GM21367 (cell line): Measurements from ENCODE around the gene GRIK4.
"Not testable (repeated sequence)": the region's sequence is repeated elsewhere in the genome, so short reads cannot be mapped to it uniquely, and the experiment has no call there.

Experiments
- ATAC-seq: cut with Tn5 transposase; IDR thresholded peaks from one replicate; pipeline ENCODE4 v1.9.1; 2021; ENCODE audit not compliant: unreplicated experiment

Gene GRIK4

DNA sequence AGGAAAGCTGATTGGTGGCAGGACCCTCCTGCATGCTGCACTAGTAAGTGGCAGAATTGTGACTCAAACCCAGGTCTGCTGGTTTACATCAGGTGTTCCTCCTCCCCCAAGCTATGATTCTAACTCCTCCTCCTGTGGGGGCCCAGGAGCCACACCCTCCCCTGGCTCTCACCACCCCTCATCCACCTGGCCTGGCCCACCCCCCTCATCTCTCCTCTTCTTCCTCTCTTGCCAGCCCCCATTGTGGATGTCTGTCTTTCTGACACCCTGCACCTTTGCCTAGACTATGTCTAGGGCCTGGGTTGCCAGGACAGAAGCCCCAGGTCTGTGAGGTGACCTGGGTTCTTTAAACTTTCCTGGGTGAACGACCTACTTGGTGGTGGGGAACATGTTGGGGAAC is 59.9 kb downstream of the GRIK4 start:
- no peak for ATAC-seq

DNA sequence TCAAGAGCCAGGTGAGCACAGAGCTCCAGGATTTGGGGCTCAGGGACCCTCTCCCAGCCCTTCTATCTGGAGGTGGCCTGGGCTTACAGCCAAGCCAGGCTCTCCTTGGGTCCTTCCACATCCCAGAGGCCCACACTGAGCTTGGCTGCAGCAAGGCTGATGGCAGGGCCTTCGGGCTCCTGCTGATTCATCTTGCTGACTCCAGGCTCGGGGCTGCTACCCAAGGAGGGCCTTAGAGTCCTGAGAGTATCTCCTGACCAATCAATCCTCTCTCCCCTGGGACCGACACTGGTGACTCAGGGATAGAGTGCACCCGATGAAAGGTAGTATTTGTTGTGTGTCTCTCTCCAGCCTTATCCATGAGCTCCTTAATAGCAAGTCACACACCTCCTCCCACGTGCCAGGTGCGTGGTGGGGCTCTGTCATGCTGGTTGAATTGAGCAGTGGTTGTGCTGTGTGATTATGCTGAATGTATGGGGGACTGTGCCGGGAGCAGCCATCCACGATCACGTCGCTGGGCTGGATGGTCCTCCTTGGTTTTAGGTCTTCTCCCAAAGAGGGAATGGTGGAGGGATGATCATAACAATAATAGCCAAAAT is 62.3 kb downstream of the GRIK4 start:
- ATAC-seq: no peak

DNA sequence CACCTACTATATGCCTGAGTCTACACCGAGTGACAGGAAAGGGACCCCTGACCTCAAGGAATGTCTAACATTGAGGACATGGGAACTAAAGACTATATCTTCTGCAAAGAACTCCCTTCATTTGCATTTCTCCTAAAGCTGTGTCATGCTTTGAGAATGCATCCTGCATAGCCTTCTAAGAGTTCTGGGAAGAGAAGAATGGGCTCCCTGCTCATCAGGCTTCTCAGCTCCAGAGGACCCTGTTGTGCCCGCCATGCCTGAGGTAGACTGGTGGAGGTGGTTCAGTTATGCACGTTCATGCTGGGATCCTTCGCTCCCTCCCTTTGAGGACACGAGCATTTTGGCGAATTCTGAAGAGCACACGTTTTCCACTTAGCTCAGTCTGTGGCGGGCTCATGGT is 63.3 kb downstream of the GRIK4 start:
- ATAC-seq: no peak

DNA sequence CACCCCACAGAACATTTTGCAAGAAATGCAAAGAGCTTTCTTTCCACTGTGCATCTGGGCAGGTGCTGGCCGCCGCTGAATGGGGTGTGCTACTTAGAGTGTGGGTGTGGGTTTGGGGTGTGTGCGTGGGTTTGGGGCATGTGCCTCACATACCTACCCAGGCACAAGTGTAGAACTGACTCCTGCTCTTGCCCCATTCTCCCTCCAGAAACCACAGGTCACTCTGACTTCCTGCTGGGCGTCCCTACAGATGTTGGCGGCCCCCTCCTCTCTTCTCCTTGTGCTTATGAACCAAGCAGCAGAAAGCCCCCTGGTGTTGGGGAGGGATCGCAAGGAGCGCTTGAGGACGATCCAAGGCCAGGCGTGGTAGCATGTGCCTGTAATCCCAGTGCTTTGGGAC is 63.9 kb downstream of the GRIK4 start:
- ATAC-seq: no peak

DNA sequence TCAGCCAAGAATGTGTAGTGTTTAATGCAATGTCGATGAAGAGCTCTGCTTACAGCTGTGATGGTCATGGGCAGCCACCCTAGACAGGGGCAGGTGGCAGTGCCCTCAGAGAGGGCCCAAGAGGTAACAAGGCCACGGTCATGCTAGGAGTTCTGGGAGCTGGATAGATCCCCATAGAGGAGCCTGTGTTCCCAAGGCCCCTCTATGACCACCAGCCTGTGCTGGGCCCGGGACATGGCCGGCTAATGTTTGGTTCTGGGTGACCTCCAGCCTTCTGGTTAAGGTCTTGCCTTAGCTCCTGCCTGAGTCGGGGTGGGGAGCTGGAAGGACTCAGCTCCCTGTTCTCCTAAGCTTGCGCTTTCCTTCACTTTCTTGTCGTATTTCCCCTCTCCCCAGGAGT is 65.1 kb downstream of the GRIK4 start:
- no peak for ATAC-seq

DNA sequence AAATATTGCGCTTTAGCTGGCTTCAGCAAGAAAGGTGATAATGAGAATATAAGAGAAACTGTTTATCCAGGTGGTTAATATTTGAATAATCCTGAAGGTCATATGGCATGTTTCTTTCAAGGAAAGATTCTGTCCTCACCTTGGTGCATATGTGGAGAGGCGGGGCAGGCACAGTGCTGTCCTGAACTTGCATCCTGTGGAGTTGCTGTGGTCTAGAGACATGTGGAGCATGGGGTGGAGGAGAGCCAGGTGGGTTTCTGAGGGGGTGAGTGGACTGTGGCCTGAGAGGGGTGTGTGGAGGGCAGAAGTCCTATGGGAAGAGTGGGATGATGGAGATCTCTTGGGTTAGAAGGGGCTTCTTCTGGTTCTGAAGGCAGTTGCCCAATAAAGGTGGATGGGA is 65.5 kb downstream of the GRIK4 start:
- no peak for ATAC-seq

DNA sequence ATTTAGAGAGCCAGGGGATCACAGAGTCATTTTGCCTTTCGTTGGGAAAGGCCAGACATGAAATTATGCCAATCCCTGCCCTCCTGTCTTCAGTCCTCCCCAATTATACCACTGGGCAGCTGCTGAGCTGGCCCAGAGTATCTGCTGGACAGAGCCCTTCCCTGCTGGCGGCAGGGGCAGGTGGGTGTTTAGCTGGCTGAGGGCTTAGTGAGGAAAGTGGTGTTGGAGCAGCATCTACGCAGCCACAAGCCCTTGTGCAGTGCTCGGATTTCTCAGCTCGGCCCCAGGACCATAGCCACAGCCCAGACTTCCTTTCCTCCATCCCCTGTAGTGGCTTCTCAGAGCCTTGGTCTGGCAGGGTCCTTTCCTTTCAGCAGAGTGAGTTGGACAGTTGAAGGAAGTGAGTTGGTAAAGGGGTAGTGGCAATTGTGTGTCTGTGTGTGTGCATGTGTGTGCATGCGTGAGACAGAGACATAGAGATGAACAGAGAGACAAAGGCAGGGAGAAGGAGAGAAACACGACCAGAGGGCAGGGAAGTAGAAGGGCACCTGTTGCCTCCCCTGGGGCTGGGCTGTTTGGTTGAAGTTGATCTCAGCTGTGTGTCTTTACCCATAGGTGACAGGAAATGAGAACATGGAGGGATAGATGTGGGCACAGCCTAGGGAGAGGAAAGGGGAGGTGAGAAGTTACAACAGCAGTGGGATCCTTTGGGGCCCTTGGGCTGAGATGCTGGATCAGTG is 66.2 kb downstream of the GRIK4 start:
- ATAC-seq: no peak

DNA sequence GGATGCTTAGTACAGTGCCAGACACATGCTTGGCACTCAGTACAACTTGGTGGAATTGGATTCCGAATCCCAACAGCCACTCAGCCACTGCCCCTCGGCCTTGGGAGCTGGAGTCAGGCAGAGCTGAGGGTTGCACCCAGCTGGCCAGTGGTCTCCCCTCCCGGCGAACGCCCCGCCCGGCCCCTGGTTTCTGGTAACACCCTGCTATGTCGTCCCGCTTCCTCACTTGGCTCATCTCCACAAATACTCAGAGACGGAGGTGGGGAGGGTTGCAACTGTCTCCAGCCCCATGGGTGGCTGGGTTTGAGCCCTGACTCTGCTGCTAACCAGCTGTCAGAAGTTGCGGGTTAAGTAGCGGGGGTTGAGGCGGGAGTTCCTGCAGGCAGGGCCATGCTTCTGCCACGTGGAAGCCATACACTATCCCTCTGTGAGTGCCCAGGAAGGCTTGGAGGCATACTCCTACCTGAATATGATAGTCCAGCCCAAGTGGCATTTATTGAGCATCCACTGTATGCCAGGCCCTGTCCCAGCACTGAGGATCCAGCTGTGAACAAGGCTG is 67.1 kb downstream of the GRIK4 start:
- ATAC-seq: no peak

DNA sequence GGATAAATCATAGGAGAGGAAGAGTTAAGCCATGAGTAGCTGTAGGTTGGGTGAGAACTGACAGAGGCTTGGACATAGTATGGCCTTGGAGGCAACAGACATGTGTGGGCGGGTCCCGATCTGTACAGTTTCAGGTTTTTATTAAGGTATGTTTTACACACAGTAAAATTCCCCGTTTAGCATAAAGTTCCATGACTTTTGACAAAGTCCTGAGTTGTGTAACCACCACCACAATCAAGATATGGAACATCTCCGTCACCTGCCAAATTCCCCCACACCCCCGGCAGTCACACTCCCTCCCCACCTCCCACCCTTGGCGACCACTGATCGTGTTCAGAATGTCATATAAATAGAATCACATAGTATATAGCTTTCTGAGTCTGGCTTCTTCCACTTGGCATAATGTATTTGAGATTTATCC is 68.1 kb downstream of the GRIK4 start:
- no peak for ATAC-seq

DNA sequence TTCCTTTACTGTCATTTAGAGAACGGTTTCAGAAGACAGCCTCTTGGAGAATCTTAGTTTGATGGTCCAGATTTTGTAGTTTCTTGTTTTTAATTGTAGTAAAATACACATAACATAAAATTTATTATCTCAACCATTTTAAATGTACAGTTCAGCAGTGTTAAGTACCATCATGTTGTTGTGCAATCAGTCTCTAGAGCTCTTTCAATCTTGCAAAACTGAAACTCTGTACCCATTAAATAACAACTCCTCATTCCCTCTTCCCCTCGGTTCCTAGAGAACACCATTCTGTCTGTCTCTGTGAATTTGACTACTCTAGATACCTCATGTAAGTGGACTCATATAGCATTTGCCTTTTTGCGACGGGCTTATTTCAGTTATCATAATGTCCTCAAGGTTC is 69.8 kb downstream of the GRIK4 start:
- ATAC-seq: no peak

DNA sequence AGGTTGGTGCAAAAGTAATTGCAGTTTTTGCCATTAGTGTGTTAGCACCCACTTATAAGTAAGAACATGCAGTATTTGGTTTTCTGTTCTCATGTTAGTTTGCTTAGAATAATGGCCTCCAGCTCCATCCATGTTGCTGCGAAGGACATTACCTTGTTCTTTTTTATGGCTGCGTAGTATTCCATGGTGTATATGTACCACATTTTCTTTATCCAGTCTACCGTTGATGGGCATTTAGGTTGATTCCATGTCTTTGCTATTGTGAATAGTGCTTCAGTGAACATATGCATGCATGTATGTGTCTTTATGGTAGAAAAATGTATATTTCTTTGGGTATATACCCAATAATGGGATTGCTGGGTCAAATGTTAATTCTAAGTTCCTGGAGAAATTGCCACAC is 71.0 kb downstream of the GRIK4 start:
- not testable (repeated sequence) for ATAC-seq

DNA sequence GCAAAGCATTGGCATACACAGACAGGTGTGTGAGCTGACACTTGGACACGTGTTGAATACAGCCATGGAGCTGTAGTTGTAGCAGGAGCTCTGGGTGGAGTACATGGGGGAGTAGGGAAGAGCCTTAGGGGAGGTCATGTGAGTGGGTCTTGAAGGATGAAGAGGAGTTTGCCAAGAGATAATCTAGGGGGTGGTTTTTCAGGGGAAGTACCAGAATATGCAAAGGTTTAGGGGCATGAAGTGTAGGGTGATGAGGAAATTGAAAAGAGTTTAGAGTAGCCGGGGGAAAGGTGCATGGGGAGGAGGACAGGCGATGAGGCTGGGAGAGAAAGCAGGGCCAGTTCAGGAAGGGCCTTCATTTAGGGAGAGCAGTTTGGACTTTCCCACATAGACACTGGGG is 74.5 kb downstream of the GRIK4 start:
- no peak for ATAC-seq

DNA sequence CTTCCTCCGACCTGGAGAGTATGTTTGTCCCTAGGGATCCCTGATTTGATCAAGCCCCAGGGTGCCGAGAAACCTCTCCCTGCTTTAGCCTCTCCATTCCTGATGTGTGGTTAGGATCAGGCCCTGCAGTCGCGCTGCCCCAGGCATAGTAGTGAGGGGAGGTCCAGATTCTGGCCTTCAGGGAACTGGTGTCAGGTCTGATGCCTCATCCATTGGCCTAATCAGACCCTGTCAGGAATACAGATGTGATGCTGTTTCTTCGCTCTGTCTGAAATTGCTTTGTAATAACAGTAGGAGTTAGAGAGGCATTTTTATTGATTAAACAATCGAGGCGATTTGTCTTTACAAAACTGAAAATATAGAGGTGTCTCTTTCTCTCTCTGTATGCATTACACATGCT is 75.2 kb downstream of the GRIK4 start:
- ATAC-seq: no peak

DNA sequence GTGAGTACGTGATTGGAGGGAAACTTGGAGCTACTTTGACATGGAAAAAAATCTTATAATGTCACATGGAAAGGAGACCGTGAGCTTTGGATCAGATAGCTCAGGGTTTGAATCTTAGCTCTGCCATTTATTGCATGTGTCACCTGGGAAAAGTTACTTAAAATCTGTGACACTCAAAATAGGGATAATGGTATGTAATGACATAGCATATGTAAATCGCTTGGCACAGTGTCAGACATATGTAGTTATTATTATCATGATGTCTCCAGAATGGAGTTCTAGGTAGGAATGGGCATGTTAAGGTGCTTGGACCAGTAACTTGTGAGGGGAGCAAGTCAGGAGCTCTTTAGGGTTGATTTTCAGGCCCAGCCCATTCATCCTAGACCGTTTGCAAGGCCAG is 75.8 kb downstream of the GRIK4 start:
- no peak for ATAC-seq

DNA sequence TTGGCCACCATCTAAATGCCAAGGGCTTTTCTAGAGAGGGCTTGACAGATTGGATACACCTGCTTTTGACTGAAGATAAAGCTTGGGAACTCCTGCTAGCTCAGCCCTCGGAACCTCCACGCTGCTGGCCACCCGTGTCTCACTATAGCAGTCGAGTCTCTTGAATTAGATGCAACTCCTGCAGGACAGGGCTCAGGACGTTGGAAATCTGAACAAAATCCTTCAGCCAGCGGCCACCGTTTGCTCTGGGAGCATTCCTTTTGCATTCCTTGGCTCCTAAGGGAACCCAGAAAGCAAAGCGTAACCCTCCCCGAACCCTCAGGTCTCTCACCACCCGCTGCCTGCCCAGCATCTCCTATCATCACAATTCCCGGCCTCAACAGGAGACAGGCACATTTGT is 77.8 kb downstream of the GRIK4 start:
- ATAC-seq: no peak

DNA sequence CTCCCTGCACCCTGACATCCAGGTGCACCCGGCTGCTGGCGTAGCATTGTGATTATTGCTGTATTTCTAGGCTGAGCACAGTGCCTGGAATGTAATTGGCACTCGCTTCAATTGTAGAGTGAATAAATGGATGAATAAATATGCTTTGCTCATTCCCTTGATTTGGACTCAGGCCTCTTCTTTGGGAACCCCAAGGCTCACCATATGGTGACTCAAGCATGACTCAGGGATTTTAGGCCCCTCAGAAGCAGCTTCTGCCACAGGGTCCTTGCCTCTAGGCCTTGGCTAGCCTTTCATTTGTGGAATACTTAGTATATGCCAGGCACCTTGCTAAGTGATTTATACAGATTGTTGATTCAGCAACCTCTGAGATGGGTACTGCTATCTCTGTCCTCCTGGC is 78.9 kb downstream of the GRIK4 start:
- ATAC-seq: no peak

DNA sequence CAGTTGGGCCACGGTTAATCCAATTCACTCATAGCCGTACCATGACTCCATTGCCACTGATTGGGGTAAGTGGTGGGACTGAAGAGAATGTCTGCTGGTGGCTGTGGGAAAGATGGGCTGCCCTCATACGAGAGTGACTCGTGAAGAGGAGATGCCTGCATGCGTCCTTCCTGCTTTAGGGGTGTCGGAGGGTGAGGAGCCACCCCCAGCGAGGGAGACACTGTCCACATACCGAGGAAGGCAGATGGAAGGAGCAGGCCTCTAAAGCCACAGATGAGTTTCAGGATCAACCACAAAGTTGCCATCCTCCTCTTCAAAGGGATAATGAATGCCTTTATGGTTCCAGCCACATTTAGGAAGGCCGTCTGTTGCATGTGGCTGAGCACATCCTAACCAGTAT is 83.2 kb downstream of the GRIK4 start:
- ATAC-seq: no peak

DNA sequence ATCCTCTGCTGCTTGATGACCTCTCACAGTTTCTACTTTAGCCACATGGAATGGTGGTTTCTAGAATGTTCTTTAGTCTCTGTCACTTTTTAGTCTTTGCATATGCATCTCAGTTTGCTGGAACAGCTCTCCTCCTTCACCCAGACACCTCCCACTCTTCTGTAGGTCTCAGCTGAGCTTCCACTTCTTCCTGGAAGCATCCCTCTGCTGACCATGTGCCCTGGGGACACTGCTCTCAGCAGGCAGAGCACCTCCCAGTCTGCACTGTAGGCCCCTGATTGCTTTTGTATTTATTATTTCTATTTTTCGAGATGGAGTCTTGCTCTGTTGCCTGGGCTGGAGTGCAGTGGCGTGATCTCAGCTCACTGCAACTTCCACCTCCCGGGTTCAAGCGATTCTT is 84.0 kb downstream of the GRIK4 start:
- ATAC-seq: no peak

DNA sequence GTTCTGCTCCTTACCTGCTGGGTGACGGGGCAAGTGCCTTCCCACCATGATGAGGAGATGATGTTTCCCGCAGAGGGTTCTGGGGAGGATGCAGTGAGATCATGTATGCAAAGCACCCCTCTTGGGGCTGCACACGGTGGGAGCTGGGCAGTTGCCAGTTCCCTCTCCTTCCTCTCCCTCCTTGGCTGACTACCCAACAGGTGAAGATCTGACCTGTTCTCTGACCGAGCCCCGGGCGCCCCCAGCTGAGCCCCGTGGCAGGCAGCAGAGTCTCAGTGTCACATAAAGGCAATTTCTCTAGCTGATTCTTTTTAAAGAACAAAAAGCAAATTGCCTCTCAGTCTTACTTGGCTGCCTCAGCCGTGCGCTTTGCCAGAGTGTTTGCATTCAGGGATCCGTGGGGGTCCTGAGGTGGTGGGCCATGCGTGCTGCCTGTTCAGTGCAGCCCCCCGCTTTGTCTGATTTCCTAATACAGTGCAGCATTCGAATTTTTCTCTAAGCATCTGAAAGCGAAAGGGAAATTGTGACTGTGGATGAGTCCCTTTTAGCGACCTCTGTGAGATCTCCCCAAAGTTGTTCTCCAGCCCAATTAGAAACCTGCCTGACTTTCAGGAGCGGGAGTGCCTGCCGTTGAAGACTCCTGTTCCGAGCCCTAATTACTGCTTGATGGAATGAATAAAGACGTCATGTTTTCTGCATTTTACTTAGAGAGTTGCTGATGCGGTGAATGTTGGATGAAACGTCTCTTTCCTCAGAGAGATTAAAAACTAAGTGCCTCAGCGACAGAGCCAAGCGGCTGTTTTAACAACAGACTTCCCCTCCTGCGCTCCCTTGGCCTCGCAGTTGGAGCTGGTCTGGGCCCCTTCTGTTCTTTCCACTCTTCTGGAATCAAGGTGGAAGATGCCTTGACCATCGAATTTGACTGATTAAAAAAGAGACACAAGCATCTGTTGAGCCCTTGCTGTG is 86.0 kb downstream of the GRIK4 start:
- ATAC-seq: no peak

DNA sequence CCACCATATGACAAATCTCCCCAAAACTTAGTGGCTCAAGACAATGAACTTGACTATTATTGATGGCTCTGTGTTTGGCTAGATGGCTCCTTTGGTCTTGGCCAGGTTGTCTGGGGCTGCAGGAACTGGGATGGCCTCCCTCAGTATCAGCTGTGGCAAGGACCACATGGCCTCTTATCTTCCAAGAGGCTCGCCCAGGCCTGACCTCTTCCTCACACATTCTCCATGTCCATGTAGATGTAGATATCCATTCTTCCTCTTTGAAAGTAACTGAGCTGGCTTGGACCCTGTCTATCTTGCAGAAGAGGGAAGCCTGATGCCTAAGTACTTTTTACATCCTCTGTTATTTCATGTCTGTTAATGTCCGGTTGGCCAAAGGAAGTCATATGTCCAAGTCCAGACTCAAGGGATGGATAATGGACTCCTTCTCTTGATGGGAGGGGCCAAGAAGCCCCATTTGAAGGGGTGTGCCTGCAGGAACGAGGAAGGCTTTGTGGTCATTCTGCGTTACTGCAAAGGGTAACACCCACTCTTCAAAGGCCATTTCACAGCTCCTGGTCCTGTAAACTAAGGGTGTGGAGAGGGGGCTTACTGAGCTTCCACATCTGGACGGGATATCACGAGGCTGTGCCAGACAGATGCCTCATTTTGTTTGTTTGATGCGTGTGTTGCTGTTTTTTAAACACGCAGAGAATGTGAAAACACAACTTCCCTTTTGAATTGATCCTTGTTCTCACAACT is 87.1 kb downstream of the GRIK4 start:
- no peak for ATAC-seq
